ENCODE measurements around the gene CHSY1. TPM values are rescaled to one million over a fixed set of nuclear protein-coding genes. Genes with fewer than 3 reads are reported as not detected.

The CHSY1 gene
- total RNA-seq, 6 experiments from 2014 or later: 4.9 to 12.6 (median 7.2) TPM

DNA sequence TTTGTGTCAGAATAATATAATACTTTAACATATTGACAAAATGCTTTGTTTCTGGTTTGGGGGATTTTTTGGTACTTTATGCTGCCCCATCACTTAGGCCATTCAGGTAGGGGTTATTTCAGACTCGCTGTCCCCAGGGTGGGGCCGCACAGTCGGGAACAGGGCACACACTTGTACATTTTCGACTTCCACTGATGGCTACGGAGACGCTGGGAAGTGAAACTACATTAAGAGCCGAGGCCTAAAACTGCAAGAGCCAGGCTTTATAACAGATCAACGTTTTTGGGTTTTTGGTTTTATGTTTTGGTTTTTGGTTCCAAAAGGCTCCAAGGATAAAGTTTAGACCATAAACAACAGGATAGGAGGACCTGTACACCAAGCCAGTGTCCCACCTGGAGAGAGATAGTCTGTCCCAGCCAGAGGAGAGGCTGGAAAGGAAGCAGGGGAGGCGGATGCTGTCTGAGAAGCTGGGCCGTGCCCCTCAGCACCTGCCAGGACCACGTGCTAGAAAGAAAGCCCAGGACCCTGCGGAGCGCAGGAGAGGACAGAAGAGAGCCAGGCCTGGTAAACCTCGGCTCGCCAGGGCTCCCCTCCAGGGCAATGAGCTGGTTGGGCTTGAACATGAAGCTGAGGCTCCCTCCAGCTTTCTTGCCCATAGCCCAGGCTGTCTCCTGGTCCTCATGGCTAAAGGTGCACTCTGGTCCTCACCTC, 111.7 kb downstream of the CHSY1 start:
- Histone ChIP-seq H3K36me3 (no peaks in the 10 kb centered on the region), H3K27ac (no peak overlapping the region), H3K4me3 (no peak overlapping the region), H3K4me1 (no peaks in the 10 kb centered on the region), H3K9me3 (no peaks in the 10 kb centered on the region), H3K27me3 (no peaks in the 10 kb centered on the region)
- no peak for TF ChIP-seq POLR2A (IDR thresholded peaks at IDR 0.05)
- TF ChIP-seq, protein P1, sequence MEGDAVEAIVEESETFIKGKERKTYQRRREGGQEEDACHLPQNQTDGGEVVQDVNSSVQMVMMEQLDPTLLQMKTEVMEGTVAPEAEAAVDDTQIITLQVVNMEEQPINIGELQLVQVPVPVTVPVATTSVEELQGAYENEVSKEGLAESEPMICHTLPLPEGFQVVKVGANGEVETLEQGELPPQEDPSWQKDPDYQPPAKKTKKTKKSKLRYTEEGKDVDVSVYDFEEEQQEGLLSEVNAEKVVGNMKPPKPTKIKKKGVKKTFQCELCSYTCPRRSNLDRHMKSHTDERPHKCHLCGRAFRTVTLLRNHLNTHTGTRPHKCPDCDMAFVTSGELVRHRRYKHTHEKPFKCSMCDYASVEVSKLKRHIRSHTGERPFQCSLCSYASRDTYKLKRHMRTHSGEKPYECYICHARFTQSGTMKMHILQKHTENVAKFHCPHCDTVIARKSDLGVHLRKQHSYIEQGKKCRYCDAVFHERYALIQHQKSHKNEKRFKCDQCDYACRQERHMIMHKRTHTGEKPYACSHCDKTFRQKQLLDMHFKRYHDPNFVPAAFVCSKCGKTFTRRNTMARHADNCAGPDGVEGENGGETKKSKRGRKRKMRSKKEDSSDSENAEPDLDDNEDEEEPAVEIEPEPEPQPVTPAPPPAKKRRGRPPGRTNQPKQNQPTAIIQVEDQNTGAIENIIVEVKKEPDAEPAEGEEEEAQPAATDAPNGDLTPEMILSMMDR (IDR thresholded peaks at IDR 0.05): no peak
- intact Hi-C loops (cut with DNase I): no loop called here
- DNase-seq (no peak), ATAC-seq (peak in 2 of 4 donors; percentile 14 to 52)
- WGBS (ENCODE audit: insufficient coverage, low coverage, low lambda C conversion rate, missing lambda C conversion rate): 79% methylated on average over 9 of the region's 15 CpGs

DNA sequence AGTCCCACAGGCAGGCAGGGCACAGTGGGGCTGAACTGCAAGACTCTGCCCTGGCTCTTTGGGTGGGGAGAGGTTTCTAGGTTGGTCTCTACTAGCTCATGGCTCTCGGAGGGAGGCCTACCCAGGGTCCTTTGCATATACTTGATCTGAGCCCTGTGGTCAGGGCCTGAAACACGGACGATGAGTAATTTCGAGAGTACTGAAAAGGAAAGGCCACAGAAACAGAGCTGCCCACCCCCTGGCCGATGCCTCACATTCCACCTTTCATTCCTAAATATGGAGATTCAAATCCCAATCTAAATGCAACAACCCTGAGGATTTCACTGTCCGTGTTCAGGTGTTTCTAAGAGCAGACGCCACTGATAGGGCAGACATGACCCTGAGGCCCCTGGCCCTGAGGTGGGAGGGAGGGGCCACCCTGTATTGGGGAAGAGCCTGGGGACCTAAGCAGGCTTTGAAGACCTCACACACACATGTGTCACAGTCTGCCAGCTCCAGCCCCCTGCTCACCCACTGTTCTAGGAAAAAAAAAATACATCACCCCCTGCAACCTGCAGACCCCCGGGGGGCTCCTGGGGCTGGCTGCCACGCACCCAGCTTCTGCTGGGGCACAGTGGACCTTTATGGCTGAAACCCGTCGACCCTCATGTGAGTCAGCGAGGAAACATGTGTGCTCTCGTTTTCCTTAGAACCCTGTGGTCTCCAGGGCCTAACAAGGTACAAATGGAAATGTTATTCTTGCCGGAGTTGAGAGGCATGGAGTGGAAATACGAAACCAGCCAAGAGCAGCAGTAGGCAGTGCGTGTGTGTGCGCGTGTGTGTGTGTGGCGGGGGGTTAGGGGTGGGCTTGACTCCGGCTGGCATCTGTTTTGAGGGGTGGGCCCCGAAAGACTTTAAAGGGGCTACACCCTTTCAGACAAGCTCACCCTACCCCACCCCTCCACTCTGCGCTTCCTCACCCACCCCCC, 112.7 kb downstream of the CHSY1 start:
- no peaks in the 10 kb centered on the region for H3K36me3 ChIP-seq
- no peak overlapping the region for H3K27ac ChIP-seq
- no peaks in the 10 kb centered on the region for H3K9me3 ChIP-seq
- TF ChIP-seq POLR2A (IDR thresholded peaks at IDR 0.05): no peak
- TF ChIP-seq, protein P1 (IDR thresholded peaks at IDR 0.05): no peak
- H3K4me1 ChIP-seq: no peaks in the 10 kb centered on the region
- intact Hi-C loops (cut with DNase I): no loop called here
- H3K27me3 ChIP-seq: no peaks in the 10 kb centered on the region
- ATAC-seq (no peak), DNase-seq (no peak)
- no peak overlapping the region for H3K4me3 ChIP-seq
- WGBS (ENCODE audit: insufficient coverage, low coverage, low lambda C conversion rate, missing lambda C conversion rate): 81% methylated on average over 10 of the region's 22 CpGs

DNA sequence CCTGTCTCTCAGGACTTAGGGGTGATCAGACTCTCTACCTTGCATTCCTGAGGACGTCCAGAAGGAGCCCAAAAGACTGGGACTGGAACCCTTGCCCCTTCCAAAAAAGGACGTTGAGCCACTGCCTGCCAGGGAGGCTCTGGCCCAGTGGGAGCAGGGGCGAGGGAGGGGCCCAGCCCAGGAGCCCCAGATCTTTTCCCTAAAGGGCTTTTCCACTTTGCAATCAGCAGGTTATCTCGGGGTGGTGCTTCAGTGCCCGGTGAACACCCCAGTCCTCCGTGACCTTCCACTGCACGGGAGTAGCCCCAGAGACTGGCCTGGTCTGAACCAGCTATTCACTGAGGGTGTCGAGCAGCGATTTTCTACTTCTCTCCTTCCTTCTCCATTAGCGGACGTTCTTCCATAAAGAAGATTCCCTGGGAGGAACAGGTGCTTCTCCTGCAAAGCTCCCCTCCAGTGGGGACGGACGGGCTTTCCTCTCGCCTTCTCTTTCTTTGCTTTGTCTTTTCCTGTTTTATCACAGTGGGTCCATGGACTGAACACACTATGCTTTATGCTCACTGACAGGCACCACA, 113.7 kb downstream of the CHSY1 start:
- intact Hi-C loops (cut with DNase I): no loop called here
- Histone ChIP-seq H3K36me3 (no peaks in the 10 kb centered on the region), H3K4me1 (no peaks in the 10 kb centered on the region), H3K27me3 (no peaks in the 10 kb centered on the region), H3K9me3 (no peaks in the 10 kb centered on the region), H3K27ac (no peak overlapping the region), H3K4me3 (no peak overlapping the region)
- WGBS (ENCODE audit: insufficient coverage, low coverage, low lambda C conversion rate, missing lambda C conversion rate): 88% methylated on average over 12 of the region's 14 CpGs
- TF ChIP-seq POLR2A (IDR thresholded peaks at IDR 0.05): no peak
- TF ChIP-seq, protein P1 (IDR thresholded peaks at IDR 0.05): no peak
- DNase-seq: no peak
- no peak for ATAC-seq

DNA sequence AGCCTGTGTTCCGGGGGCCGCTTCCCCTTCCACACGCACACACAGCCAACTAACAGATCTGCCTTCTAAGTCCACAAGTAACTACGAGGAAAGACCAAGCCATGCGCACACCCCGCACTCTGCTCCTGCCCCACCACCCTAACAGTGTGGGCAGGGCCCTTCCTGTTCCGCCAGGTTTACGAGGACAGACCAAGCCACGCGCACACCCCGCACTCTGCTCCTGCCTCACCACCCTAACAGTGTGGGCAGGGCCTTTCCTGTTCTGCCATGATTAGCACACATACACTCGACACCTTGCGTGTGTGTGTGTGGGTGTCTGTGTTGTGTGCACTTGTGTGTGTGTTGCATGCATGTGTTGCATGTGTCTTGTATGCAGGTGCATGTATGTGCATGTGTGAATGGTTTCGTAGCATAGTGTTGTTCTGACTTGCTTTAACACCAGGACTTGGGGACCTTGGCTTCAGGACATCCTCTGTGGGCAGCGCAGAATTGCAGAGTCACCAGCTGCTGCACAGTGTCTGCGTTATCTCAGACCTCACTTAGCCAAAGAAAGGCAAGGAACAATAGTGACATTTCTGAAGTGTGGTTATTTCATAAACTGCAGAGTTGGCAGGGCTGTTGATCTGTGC, 114.4 kb downstream of the CHSY1 start:
- TF ChIP-seq POLR2A (IDR thresholded peaks at IDR 0.05): no peak
- TF ChIP-seq, protein P1 (IDR thresholded peaks at IDR 0.05): no peak
- H3K9me3 ChIP-seq: no peaks in the 10 kb centered on the region
- WGBS (ENCODE audit: insufficient coverage, low coverage, low lambda C conversion rate, missing lambda C conversion rate): 74% methylated on average over 9 of the region's 16 CpGs
- intact Hi-C loops (cut with DNase I): no loop called here
- H3K27ac ChIP-seq: no peak overlapping the region
- no peaks in the 10 kb centered on the region for H3K36me3 ChIP-seq
- peak; percentile 52 to 65 (median 54) for ATAC-seq
- no peak overlapping the region for H3K4me3 ChIP-seq
- no peaks in the 10 kb centered on the region for H3K27me3 ChIP-seq
- no peak for DNase-seq
- no peaks in the 10 kb centered on the region for H3K4me1 ChIP-seq

All from right lobe of liver (tissue), 6 donors.